Fibroblast of skin of right biceps (primary cell): ENCODE measurements around the gene NR2F6.
"Not testable (repeated sequence)": the region's sequence is repeated elsewhere in the genome, so short reads cannot be mapped to it uniquely, and the experiment has no call there.

ENCODE experiments used
- DNase-seq: peaks from one replicate; pipeline ENCODE4 v3.0.0-alpha.2; 2013

The NR2F6 gene

DNA sequence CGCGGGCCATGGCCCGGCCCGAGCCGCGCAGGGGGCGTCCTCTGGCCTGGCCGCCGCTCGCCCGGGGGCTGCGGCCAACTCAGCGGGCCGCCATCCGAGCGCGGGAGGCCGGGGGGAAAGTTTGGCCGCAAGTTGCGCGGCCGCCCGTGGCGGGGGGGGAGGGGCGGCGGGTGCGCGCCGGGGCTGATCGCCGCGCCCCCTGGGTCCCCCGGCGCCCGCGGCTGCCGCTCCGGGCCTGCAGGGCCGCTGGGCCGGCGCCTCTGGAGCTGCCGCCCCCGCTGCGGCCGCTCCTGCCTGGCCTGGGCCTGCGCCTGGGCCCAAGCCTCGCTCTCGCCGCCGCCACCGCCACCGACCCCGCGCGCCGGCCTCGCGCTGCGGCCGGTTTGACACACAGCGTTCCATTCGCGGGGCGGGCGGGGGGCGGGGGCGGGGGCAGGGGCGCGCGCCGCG lies at the start of gene NR2F6:
Gene NR2F6 (minus strand): TSS at position 385 of the 450 bp plus-strand sequence. CDS start 699 bp downstream, outside the sequence.
- DNase-seq = no peak

DNA sequence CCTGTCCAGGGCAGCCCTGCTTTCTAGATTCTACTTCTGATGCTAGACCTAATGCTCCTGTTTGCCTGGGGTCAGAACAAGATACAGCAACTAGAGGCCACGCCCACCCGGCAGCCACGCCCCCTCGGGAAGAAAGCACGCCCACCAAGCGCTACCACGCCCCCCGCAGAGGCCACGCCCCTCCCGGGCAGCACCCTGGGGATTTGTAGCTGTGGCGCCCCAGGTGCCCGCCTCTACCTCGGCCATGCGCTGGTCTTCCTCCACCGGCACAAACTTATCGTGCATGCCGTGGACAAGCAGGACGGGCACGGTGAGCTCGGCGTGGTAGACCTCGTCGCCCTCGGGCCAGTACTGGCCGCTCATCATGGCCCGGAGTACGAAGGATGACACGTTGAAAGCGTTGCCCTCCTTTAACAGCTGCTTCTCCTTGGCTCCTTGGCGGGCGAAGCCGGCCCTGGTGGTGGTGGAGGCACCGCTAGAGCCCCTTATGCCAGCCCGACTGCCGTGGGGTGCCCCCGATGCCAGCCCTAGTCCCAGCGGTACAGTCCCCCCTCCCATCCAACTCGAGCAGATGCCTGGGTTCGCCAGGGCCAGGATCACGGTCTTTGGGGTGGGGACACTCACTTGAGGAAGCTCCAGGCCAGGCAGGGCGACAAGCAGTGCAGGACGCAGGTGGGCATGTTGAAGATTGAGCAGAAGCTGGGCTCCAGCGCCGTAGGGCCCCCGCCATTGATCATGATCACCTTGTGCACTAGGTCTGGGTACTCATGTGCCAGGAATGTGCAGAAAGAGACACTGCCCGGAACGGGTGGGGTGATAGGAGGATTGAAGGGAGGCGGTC lies 48.6 kb upstream of the NR2F6 start:
- DNase-seq = peak; percentile 26

DNA sequence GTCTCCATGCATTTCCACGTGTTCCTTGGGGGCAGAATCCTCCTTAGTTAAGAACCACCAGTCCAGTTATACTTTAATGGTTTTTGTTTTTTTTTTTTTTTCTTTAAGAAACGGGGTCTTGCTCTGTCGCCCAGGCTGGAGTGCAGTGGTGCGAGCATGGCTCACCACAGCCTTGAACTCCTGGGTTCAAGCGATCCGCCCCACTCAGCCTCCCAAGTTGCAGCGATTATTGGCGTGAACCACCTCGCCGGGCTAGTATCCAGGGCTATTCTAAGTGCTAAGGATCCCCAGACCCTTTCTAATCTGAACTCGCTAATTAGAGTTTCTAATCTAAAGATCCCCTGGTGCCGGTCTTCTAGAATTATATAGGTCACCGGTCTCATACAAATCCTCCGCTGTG lies 47.9 kb upstream of the NR2F6 start:
- DNase-seq = no peak

DNA sequence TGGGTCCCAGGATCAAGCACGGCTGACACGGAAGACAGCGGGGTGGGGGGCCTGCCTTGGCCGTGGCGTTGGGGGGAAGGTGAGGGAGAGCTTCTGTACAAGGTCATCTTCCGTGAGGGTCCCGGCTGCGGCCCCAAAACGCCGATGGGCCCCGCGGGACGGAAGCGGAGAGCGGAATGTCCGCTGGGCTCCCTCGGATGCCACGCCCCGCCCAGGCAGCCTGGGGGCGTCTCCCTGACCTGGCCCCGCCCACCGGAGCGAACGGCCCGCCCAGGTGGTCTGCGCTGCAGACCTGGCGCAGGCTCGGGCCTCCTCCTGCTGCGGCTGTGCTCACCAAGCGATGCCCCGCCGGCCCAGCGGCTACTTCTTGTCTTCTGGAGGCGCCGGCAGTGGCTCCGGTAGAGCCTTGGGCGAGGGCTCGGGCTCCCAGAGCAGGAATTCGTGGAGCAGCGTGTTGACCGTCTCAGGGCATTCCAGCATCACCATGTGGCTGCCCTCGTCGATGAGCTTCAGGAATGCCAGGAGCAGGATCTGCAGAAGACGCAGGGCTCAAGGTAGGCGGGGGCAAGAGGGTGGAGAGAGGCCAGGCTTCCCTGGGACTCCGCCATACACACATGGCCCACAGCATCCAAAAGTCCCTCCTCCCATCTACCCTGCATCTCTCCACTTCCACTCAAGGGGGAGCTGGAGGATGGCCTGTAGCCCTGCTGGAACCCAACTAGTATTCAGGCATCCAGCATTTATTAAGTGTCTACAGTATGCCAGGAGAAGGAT lies 46.8 kb upstream of the NR2F6 start:
- DNase-seq = peak; percentile 88

DNA sequence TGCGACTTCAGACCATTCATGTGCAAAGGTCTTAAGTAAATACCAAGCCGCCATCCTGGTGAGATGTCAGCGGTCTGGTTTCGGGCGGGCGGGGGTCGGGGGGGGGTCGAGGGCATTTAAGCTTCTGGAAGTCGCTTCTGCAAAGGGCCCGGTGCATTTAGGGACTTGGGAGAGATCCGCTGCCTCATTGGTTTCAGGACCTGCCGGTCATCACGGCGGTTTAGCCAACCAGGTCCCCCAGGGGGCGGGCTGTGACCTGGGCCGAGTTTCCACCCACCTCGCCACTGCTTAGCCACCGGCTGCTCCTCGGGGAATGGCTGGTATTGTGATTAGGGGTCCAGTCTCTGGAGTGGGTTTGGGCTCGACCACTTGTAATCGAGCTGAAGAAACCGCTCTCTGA lies 43.8 kb upstream of the NR2F6 start:
- peak; percentile 85 for DNase-seq

DNA sequence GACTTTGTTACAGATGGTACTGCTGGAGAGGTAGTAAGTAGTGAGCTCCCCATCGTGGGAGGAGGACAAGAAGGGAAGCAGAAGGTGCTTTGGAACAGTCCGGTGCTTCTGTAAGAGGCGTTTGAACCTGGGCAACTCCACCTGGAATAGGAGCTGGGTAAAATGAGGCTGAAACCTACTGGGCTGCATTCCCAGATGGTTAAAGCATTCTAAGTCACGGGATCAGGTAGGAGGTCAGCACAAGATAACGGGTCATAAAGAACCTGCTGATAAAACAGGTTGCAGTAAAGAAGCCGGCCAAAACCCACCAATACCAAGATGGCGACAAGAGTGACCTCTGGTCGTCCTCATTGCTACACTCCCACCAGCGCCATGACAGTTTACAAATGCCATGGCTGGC lies 41.0 kb upstream of the NR2F6 start:
- no peak for DNase-seq

DNA sequence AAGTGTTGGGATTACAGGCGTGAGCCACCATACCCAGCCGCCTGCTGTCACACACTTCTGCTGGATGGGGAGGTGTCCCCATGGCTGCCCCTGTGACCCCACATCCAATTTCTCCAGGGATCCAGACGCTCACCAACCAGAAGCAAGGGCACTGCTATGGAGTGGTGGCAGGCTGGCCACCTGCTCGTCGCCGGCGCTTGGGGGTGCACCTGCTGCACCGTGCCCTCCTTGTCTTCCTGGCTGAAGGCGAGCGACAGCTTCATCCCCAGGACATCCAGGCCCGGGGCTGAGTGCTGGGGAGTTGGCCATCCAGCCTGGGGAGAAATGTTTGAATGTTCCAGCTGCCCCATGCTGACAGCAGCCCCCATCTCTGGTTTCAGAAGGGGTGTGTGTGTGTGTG lies 40.5 kb upstream of the NR2F6 start:
- DNase-seq = no peak

DNA sequence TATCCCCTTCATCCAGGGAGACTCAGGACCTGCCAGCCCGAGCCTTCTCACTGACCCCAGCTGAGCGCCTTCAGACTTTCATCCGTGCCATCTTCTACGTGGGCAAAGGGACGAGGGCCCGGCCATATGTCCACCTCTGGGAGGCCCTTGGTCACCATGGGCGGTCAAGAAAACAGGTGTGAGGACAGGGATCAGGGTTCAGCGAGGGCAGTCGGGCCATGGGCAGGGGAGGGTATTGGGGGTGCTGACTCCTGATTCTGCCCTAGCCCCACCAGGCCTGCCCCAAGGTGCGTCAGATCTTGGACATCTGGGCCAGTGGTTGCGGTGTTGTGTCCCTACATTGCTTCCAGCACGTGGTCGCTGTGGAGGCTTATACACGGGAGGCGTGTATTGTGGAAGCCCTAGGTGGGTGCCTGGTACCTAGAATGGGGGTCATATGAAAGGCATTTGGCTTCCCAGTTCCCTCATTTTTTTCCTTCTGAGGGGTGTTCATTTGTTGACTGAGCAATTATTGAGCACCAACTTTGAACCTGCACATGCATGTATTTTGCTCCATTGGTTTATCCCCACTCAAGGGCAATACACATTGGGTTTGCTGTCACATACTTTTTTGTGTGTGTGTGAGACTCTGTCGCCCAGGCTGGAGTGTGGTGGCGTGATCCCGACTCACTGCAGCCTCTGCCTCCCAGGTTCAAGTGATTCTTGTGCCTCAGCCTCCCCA lies 39.9 kb upstream of the NR2F6 start:
- DNase-seq = no peak

DNA sequence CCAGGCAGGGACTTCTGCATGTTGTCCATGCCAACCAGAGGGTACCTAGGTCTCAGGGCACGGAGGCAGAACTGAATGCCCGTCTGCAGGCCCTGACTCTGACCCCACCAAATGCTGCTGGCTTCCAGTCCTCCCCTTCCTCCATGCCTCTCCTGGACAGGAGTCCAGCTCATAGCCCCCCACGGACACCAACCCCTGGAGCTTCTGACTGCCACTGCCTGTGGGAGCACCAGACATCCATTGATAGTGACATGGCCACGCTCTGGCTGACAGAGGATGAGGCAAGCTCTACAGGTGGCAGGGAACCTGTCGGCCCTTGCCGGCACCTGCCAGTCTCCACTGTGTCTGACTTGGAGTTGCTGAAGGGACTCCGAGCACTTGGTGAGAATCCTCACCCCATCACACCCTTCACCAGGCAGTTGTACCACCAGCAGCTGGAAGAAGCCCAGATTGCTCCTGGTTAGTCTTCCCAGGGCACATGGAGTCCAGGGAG lies 37.8 kb upstream of the NR2F6 start:
- DNase-seq = no peak

DNA sequence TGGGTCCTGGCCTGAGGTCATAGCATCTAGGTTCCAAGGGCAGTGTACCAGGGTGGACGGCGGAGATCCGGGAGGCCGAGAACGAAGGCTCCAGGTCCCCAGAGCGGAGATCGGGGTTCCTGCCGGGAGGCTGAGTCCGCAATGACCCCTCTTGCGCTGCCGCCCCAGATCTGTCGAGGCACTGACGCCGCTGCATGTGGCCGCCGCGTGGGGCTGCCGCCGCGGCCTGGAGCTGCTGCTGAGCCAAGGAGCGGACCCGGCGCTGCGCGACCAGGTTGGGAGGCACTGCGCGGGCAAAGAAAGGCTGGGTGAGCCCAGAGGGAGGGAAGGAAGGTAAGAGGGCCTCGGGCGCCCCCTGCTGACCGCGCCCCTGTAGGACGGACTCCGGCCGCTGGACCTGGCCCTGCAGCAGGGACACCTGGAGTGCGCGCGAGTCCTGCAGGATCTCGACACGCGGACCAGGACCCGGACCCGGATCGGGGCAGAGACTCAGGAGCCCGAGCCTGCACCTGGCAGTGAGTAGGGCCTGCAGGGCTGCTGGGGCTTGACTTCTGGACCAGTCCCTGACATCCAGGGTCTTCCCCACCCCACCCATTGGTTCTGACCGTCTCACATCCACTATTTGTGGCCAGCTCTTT lies 36.9 kb upstream of the NR2F6 start:
- peak; percentile 77 for DNase-seq

DNA sequence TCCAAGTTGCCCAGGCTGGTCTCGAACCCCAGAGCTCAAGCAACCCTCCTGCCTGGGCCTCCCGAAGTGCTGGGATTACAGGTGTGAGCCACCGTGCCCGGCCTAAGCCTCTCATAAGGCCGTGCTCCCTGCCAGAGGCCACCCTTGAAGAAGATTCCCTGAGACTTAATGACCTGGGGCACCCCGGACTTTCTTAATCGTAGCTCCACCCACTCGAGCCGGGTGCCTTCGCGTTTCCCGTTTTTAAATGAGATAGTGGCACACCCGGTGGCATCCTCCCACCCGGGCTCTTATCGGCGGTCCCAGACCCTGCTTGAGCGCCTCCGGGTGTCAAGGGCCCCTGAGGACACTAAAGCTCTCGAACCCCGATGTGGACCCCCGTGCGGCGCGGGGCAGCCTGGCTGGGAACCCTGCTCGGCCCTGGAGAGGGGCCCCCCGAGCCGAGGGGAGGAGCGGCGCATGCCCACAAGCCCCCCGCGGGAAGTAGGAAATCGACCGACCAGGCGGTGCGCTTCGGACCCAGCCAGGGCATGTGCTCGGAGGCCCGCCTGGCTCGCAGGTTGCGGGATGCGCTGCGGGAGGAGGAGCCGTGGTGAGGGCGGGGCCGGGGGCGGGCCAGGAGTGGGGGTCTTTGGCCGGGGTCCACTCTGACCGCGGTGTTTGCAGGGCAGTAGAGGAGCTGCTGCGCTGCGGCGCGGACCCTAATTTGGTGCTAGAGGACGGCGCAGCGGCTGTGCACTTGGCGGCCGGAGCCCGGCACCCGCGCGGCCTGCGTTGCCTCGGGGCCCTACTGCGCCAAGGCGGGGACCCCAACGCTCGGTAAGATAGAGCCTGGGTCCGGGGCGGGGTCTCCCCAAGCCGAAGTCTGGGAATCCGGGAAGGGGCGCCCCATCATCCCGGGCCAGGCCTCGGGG lies 35.9 kb upstream of the NR2F6 start, which contains the start of gene ANKLE1:
Gene ANKLE1 (plus strand): TSS at position 511 of the 914 bp plus-strand sequence. CDS start 20 bp downstream, at position 531.
- DNase-seq = peak; percentile 19

DNA sequence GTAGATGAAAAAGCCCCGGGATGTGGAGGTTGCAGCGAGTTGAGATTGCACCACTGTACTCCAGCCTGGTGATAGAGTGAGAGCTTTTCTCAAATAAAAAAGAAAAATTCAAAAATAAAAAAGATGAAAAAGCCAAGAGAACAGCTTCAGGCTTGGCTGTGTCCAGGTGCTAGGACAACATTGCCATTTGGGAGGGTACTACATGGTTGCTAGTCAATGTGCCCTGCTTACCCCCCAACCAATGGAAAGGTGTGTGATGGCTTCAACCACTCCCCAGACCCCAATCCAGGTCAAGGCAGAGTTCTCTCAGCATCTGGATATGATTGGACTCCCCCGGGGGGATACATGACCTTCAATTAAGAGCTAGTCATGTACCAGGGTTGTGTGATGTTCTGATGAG lies 33.7 kb upstream of the NR2F6 start:
- no peak for DNase-seq

DNA sequence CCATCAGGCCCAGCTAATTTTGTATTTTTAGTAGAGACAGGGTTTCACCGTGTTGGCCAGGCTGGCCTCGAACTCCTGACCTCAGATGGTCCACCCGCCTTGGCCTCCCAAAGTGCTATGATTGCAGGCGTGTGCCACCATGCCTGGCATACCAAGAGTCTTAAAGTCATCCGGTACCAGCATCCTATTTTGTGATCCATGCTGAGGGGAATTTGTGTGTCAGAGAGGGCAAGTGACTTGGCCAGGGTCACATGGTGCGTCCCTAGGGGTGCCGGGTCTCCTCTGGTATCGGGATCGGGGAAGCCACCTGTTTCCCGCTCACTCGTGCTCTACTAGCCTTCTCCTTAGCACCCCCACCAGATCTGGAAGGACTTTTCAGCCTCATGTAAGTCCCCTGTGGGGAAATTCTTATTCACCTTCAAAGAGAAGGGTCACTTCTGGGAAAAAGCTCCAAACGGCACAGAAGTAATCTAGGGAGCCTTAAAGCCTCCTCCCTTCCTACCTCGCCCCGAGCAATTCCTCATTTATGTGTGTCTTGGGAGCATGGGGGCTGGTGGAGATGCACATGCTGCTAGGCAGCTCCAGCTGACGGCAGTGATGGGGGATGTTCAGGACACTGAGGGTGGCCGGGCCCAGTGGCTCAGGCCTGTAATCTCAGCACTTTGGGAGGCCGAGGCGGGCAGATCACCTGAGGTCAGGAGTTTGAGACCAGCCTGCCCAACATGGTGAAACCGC lies 29.9 kb upstream of the NR2F6 start:
- no peak for DNase-seq

DNA sequence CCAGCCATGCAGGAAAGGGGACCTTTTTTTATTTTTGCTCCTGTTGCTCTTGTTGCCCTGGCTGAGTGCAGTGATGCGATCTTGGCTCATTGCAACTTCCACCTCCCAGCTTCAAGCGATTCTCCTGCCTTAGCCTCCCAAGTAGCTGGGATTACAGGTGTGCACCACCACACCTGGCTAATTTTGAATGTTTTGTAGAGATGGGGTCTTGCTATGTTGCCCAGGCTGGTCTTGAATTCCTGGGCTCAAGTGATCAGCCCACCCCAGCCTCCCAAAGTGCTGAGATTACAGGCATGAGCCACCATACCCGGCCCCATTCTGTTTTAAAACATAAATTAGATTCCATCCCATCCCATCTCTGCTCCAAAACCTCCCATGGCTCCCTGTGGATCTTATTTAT lies 29.2 kb upstream of the NR2F6 start:
- not testable (repeated sequence) for DNase-seq

DNA sequence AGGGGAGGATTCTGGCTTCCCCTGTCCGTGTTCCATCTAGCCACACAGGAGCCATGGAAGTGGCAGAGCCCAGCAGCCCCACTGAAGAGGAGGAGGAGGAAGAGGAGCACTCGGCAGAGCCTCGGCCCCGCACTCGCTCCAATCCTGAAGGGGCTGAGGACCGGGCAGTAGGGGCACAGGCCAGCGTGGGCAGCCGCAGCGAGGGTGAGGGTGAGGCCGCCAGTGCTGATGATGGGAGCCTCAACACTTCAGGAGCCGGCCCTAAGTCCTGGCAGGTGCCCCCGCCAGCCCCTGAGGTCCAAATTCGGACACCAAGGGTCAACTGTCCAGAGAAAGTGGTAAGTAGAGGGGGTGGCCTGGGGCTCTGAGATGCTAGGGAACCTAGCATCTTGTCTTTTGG lies 23.0 kb upstream of the NR2F6 start:
- no peak for DNase-seq

DNA sequence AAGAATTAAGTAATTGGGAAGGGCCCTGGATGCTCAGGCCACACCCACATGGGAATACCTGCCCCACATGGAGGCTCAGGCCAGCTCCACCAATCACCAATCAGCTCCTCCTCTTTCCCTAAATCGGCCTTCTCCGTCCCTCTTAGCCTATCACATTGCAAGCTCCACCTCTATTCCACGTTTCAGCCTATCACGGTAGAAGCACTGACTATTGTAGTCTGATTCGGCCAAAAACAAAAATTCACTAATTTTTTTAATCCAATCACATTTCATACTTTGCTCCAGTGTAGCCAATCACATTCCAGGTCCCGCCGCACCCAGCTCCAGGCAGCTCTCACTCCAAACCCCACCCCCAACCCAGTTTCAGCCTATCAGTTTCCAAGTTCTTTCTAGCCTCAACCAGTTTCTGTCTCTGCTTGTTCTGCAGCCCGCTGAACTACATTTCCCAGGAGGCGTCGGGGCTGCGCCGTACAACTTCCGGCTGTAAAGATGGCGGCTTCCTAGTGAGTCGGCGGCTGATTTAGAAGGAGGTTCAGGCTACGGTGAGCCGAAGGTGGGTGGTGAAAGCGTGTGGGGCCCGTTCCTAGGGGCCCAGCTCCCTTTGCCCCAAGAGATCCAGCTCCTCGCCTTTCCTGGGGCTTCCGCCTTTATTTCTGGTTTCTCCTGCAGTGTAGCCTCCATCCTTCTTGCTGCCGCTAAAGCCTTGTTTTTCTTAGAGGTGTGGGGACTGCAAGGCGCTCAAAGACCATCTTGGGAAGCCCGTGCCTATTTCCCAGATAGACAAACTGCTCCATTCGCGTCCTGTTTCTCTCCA lies 21.5 kb upstream of the NR2F6 start, which contains the start of gene BABAM1:
Gene BABAM1 (plus strand): TSS at position 469 of the 814 bp plus-strand sequence. CDS start 1,364 bp downstream, outside the sequence.
- DNase-seq = peak; percentile 100

DNA sequence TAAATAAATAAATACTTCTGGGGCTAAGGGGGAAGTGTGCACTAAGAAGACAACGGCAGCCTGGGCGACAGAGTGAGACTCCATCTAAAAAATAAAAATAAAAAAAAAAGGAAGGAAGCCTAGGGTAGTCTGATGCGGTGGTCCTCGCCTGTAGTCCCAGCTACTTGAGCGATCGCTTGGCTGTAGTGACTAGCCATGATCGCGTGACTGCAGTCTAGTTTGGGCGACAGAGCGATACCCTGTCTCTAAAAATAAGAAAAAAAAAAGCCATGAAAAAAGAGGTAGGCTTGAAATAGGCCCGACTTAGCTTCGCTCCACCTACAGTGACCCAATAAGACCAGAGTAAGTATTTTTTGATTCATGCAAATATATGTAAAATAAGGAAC lies 20.9 kb upstream of the NR2F6 start:
- no peak for DNase-seq

DNA sequence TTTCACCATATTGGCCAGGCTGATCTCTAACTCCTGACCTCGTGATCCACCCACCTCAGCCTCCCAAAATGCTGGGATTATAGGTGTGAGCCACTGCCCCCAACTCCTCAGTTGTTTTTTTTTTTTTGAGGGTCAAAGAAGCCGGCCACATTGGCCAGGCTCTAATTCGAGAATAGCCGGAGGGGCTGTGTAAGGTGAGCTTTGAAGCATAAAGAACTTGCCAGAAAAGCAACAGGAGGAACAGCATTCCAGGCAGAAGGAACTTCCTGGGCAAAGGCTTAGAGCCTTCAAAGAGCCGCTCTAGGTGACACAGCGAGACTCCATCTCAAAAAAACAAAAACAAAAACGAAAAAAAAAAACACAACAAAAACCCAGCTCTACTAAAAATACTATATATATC lies 20.3 kb upstream of the NR2F6 start:
- no peak for DNase-seq

DNA sequence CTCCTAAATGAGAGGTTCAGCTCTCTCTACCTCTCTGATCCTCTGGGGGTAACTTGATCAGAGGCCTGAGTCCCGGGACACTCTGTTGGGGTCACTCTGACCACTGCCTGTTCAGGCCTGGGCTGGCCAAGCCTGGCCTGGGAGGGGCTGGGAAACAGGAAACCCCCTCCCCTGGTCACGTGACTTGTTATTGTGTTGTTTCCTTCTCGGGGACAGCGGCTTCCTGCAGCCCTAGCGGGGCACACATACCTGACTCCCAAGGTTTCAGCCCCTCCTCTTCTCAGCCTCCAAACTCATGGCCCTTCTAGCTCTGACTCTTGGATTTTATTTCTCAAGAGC lies 18.9 kb upstream of the NR2F6 start, which contains the start of gene USHBP1:
Gene USHBP1 (minus strand): TSS at position 105 of the 339 bp plus-strand sequence. CDS start 446 bp downstream, outside the sequence.
- no peak for DNase-seq
